GM12801 (cell line): Measurements from ENCODE around the gene THSD7B.

Experiments
- TF ChIP-seq, protein P1 (sequence below): IDR thresholded peaks from one replicate; pipeline ENCODE4 v1.5.1; 2011; ENCODE audit warnings: control low read depth; ENCODE audit not compliant: insufficient read length; ENCODE audit errors: extremely low read depth

The THSD7B gene

DNA sequence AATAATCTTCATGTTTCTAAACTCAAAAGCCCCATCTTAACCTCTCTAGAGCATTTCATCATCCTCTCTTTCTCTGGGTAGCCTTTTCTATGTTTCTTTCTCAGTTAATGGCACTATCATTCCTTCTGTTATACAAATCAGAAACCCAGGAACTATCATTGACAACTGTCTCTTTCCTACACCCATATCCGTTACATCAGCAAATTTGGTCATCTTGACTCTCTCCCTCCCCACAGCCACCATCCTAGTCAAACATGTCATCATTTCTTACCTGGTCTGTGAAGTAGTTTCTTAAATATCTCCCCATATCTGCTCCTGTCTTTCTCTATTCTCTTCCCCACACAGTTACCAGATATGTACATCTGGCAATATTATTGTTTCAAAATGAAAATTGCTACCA is 62.8 kb downstream of the THSD7B start:
- TF ChIP-seq, protein P1, sequence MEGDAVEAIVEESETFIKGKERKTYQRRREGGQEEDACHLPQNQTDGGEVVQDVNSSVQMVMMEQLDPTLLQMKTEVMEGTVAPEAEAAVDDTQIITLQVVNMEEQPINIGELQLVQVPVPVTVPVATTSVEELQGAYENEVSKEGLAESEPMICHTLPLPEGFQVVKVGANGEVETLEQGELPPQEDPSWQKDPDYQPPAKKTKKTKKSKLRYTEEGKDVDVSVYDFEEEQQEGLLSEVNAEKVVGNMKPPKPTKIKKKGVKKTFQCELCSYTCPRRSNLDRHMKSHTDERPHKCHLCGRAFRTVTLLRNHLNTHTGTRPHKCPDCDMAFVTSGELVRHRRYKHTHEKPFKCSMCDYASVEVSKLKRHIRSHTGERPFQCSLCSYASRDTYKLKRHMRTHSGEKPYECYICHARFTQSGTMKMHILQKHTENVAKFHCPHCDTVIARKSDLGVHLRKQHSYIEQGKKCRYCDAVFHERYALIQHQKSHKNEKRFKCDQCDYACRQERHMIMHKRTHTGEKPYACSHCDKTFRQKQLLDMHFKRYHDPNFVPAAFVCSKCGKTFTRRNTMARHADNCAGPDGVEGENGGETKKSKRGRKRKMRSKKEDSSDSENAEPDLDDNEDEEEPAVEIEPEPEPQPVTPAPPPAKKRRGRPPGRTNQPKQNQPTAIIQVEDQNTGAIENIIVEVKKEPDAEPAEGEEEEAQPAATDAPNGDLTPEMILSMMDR, result no peak

DNA sequence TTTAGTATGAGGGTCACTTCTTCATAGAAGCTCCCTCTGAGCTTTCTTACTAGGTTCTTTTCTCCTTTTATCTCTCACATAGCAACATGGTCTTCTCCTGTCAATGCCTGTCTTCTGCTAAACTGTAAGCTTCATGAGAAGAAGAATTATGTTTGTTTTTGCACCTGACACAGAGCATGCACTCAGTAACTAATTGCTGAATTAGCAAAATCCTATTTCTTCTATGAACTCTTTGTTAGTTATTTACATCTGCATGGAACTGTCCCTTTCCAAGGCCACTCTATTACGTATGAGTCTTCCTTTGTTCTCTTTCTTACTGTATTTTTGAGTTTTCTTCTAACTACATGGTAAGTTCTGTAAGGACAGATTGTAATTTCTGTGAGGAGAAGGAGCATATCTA is 63.4 kb downstream of the THSD7B start:
- TF ChIP-seq, protein P1, result no peak

DNA sequence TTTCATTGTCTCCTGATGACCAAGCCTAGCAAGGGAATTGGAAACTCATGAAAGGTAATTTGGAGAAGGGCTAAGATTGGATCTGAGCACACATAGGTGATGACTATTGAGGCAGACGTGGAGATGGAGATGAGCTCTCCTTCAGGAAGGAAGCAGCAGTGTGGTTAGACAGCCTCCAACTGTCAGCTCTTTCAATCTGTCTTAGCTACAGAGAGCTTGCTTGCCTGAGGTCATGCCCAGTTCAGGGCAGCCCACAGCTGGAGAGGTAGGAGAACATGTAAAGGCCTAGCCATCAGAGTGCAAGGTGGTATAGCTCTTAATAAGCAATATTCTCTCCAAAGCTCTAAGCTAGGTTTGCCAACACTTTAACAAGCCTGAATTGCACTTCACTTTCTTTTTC is 79.2 kb downstream of the THSD7B start:
- TF ChIP-seq, protein P1, result no peak

DNA sequence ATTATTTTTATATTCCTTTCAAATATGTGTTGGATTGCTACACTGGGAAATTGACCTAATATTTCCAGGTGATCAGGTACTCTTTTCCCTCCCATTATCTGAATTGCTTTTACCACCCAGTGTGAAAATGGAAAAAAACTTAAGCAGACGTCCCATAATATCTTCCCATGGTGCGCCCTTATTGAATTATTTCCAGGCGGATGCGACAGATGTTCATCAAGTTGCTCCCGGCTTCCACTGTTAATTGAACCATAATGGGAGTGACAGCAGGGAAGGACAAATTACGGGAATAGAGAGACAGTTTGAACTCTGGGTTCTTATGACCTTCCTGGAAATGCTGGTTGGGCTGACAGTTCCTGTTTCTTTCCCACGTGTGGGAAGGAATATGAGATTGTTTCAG is 93.3 kb downstream of the THSD7B start:
- TF ChIP-seq, protein P1, result no peak

DNA sequence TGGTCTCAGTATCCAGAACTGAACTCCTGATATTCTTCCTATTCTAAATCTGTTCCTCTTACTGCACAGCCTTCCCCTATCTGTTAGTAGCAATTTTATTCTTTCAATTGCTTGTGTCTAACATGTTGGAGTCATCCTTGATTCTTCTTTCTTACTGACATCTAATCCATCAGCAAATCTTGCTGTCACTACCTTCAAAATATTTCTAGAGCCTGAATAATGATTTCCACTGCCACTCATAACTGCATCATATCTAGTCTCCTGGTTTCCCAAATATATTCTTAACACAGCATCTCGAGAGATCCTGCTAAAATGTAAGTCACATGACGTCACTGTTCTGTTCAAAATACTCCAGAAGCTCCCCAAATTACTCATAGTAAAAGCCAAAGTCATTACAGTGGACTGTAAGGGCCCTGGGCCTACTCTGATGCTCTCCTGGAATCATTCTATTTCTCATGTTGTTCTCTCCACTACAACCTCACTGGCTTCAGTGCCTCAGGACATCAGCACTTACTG is 95.2 kb downstream of the THSD7B start:
- TF ChIP-seq, protein P1, result no peak

DNA sequence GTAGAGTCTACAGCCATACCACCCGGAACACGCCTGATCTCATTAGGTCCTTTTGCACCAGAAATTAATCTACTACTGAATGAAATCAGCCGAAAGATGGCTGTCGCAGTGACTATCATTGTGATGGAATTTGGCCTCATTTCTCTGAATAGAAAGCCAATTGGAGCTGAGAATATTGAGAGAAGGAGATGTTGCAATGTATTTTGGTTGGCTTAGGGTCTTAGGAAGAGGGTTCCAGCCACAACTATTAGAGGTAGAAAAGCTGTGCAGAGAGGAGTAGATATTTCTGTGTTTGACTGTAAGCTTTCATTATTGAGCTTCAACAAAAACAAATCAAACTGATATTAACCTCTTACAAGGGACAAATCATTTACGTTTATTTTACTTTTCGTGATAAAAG is 98.1 kb downstream of the THSD7B start:
- TF ChIP-seq, protein P1, result no peak

DNA sequence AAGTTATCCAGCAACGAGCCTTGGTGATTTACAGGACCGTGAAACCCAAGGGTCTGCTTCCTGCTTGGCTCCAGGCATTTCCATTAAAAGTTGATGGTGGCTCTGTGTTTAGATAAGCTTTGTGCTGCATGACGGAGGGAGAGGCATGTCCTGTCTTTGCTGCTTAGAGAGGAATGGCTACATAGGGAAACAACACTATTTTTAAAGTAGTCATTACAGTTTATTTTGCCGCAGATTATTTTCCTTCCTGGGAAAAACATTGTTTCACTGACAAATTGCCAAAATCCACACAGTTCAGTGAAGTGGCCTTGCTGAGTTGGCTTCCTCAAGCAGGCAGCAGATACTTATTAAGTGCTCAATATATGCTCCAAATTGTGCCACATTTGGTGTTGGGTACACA is 98.5 kb downstream of the THSD7B start:
- TF ChIP-seq, protein P1, result no peak

DNA sequence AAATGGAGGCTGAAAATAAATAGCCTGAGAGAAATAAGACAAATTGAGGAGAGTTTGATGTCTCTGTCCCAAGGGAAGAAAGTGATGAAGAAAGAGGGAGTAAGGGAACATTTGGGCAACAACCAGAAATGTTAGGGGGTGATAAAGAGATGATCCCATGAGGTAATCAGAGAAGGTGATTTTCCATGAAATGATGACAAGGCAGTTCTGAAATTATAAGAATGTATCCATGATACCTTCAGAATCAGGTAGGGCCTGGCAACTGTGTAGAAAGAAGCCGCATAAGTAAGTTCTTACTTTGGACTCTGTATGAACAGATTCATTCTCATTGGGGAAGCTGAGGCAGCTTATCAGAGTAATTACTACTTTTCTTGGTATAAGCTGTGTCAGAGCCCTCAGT is 106.1 kb downstream of the THSD7B start:
- TF ChIP-seq, protein P1, result no peak
